ENCODE data around the gene PKN1.

DNA sequence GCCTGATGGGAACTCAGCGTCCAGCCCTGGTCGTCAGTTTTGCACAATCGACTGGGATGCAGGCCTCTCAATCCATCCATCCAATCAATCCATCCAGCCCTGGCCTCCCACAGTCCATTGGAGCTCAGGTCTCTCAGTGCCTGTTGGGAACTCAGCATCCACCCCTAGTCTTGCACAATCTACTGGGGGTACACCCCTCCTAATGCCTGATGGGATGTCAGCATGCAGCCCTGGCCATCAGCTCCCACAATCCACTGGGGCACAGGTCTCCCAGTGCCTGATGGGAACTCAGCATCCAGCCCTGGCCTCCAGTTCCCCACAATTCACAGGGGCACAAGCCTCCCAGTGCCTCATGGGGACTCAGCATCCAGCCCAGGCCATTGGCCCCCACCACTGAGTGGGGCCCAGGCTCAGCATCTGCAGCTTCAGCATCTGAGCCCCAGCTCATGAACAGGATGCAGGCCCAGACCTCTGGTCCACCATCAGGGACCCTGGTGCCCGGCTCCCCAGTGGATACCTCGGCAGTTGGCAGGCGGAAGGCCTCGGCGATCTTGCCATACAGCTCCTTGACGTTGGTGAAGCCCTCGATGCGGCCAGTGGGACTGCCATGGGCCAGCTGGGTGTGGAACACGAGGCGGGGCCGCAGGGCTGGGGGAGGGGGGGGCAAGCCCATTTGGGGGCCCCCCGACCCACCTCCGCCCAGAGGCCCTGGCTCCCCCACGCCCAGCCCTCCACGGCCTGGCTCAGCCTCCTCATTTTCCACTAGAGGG is 49.3 kb downstream of the PKN1 start:
- TF ChIP-seq, protein P1, sequence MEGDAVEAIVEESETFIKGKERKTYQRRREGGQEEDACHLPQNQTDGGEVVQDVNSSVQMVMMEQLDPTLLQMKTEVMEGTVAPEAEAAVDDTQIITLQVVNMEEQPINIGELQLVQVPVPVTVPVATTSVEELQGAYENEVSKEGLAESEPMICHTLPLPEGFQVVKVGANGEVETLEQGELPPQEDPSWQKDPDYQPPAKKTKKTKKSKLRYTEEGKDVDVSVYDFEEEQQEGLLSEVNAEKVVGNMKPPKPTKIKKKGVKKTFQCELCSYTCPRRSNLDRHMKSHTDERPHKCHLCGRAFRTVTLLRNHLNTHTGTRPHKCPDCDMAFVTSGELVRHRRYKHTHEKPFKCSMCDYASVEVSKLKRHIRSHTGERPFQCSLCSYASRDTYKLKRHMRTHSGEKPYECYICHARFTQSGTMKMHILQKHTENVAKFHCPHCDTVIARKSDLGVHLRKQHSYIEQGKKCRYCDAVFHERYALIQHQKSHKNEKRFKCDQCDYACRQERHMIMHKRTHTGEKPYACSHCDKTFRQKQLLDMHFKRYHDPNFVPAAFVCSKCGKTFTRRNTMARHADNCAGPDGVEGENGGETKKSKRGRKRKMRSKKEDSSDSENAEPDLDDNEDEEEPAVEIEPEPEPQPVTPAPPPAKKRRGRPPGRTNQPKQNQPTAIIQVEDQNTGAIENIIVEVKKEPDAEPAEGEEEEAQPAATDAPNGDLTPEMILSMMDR (IDR thresholded peaks at IDR 0.05; ENCODE audit: insufficient read depth, low read length) = no peak
- TF ChIP-seq, protein P2, sequence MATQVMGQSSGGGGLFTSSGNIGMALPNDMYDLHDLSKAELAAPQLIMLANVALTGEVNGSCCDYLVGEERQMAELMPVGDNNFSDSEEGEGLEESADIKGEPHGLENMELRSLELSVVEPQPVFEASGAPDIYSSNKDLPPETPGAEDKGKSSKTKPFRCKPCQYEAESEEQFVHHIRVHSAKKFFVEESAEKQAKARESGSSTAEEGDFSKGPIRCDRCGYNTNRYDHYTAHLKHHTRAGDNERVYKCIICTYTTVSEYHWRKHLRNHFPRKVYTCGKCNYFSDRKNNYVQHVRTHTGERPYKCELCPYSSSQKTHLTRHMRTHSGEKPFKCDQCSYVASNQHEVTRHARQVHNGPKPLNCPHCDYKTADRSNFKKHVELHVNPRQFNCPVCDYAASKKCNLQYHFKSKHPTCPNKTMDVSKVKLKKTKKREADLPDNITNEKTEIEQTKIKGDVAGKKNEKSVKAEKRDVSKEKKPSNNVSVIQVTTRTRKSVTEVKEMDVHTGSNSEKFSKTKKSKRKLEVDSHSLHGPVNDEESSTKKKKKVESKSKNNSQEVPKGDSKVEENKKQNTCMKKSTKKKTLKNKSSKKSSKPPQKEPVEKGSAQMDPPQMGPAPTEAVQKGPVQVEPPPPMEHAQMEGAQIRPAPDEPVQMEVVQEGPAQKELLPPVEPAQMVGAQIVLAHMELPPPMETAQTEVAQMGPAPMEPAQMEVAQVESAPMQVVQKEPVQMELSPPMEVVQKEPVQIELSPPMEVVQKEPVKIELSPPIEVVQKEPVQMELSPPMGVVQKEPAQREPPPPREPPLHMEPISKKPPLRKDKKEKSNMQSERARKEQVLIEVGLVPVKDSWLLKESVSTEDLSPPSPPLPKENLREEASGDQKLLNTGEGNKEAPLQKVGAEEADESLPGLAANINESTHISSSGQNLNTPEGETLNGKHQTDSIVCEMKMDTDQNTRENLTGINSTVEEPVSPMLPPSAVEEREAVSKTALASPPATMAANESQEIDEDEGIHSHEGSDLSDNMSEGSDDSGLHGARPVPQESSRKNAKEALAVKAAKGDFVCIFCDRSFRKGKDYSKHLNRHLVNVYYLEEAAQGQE (IDR thresholded peaks at IDR 0.05; ENCODE audit: insufficient replicate concordance, low read depth) = no peak
- no peak for TF ChIP-seq POLR2AphosphoS5 (IDR thresholded peaks at IDR 0.05; ENCODE audit: low read depth)

Data from HL-60 (cell line).